H9 (cell line): ENCODE measurements around the gene DSTYK. TPM values are rescaled to one million over a fixed set of nuclear protein-coding genes. Genes with fewer than 3 reads are reported as not detected.

ENCODE experiments used
- DNase-seq: peaks from one replicate; pipeline ENCODE4 v3.0.0-alpha.2; 2017
- H2AFZ ChIP-seq: one replicate; pipeline ENCODE4 v1.6.1; 2013; ENCODE audit warnings: mild to moderate bottlenecking, low read length, control low read depth, moderate library complexity
- H2AK5ac ChIP-seq: 2 replicates; pipeline ENCODE4 v1.6.1; 2013; ENCODE audit warnings: low read length, control low read depth, mixed read lengths; ENCODE audit not compliant: insufficient read length
- H2BK120ac ChIP-seq: one replicate; pipeline ENCODE4 v1.6.1; 2013; ENCODE audit warnings: low read depth, mild to moderate bottlenecking, low read length, control low read depth, inconsistent platforms; ENCODE audit not compliant: poor library complexity, severe bottlenecking
- H2BK12ac ChIP-seq: 2 replicates; pipeline ENCODE4 v1.6.1; 2013; ENCODE audit warnings: low read length, control low read depth, mixed read lengths, low read depth; ENCODE audit not compliant: insufficient read length
- H2BK15ac ChIP-seq: 2 replicates; pipeline ENCODE4 v1.6.1; 2013; ENCODE audit warnings: low read depth, low read length, control low read depth
- H2BK20ac ChIP-seq: one replicate; pipeline ENCODE4 v1.6.1; 2013; ENCODE audit warnings: low read depth, mild to moderate bottlenecking, low read length, control low read depth, inconsistent platforms; ENCODE audit not compliant: poor library complexity, severe bottlenecking
- H2BK5ac ChIP-seq: 2 replicates; pipeline ENCODE4 v1.6.1; 2013; ENCODE audit warnings: low read length, control low read depth, mixed read lengths; ENCODE audit not compliant: insufficient read length
- H3K14ac ChIP-seq: 2 replicates; pipeline ENCODE4 v1.6.1; 2013; ENCODE audit warnings: low read length, control low read depth; ENCODE audit not compliant: insufficient read depth
- H3K18ac ChIP-seq: 2 replicates; pipeline ENCODE4 v1.6.1; 2013; ENCODE audit warnings: low read depth, mild to moderate bottlenecking, mixed read lengths, low read length, control low read depth; ENCODE audit not compliant: insufficient read length
- H3K23ac ChIP-seq: 2 replicates; pipeline ENCODE4 v1.6.1; 2013; ENCODE audit warnings: low read length, control low read depth, mixed read lengths, low read depth; ENCODE audit not compliant: insufficient read length
- H3K23me2 ChIP-seq: 2 replicates; pipeline ENCODE4 v1.6.1; 2013; ENCODE audit warnings: low read depth, mild to moderate bottlenecking, mixed read lengths, low read length, control low read depth; ENCODE audit not compliant: insufficient read length, poor library complexity, severe bottlenecking
- H3K27ac ChIP-seq: 2 replicates; pipeline ENCODE4 v1.5.1; 2013; ENCODE audit warnings: low read length, control low read depth, mixed read lengths, low read depth; ENCODE audit not compliant: insufficient read length
- H3K27me3 ChIP-seq: 2 replicates; pipeline ENCODE4 v1.6.1; 2013; ENCODE audit warnings: low read length, control low read depth, inconsistent platforms; ENCODE audit not compliant: insufficient read depth
- H3K4ac ChIP-seq: 2 replicates; pipeline ENCODE4 v1.6.1; 2013; ENCODE audit warnings: low read depth, mild to moderate bottlenecking, control low read depth, inconsistent platforms, low read length, moderate library complexity
- H3K4me1 ChIP-seq: 2 replicates; pipeline ENCODE4 v1.6.1; 2013; ENCODE audit warnings: low read length, control low read depth, inconsistent platforms; ENCODE audit not compliant: insufficient read depth
- H3K4me2 ChIP-seq: 2 replicates; pipeline ENCODE4 v1.6.1; 2013; ENCODE audit warnings: low read length, control low read depth, mixed read lengths; ENCODE audit not compliant: insufficient read length, insufficient read depth
- H3K56ac ChIP-seq: 2 replicates; pipeline ENCODE4 v1.6.1; 2013; ENCODE audit warnings: low read depth, mild to moderate bottlenecking, mixed read lengths, low read length, control low read depth; ENCODE audit not compliant: insufficient read length
- H3K79me1 ChIP-seq: 2 replicates; pipeline ENCODE4 v1.6.1; 2013; ENCODE audit warnings: low read depth, mild to moderate bottlenecking, moderate library complexity, low read length, control low read depth, inconsistent platforms; ENCODE audit not compliant: insufficient read depth, poor library complexity, severe bottlenecking
- H3K79me2 ChIP-seq: 2 replicates; pipeline ENCODE4 v1.6.1; 2013; ENCODE audit warnings: low read length, control low read depth, inconsistent platforms; ENCODE audit not compliant: insufficient read depth
- H3K9ac ChIP-seq: 2 replicates; pipeline ENCODE4 v1.6.1; 2013; ENCODE audit warnings: low read length, control low read depth, mixed read lengths; ENCODE audit not compliant: insufficient read length; ENCODE audit errors: extremely low read depth
- H3K9me3 ChIP-seq: one replicate; pipeline ENCODE4 v1.6.1; 2013; ENCODE audit warnings: low read depth, low read length, inconsistent platforms; ENCODE audit not compliant: control insufficient read depth
- H3T11ph ChIP-seq: one replicate; pipeline ENCODE4 v1.6.1; 2013; ENCODE audit warnings: mild to moderate bottlenecking, low read length, control low read depth, inconsistent platforms
- H4K20me1 ChIP-seq: one replicate; pipeline ENCODE4 v1.6.1; 2013; ENCODE audit not compliant: control insufficient read depth, insufficient read length, insufficient read depth
- H4K5ac ChIP-seq: 2 replicates; pipeline ENCODE4 v1.6.1; 2013; ENCODE audit warnings: low read depth, mild to moderate bottlenecking, mixed read lengths, low read length, control low read depth; ENCODE audit not compliant: insufficient read length
- H4K8ac ChIP-seq: replicated peaks from 2 replicates; pipeline ENCODE4 v1.6.1; 2013; ENCODE audit warnings: low read length, control low read depth, mixed read lengths, low read depth; ENCODE audit not compliant: insufficient read length
- H4K91ac ChIP-seq: 2 replicates; pipeline ENCODE4 v1.6.1; 2013; ENCODE audit warnings: low read depth, mild to moderate bottlenecking, moderate library complexity, mixed read lengths, low read length, control low read depth; ENCODE audit not compliant: insufficient read length
- H3K27ac Mint-ChIP-seq, 3 experiments: 2 replicates in 2 of 3; 3 replicates in 1 of 3; pipeline ENCODE4 v1.8.0; 2020 to 2021; ENCODE audit warnings: mixed read lengths in 3 of 3, mild to moderate bottlenecking in 1 of 3, moderate library complexity in 1 of 3
- H3K27me3 Mint-ChIP-seq: 2 replicates; pipeline ENCODE4 v1.8.0; 2021; ENCODE audit warnings: low read depth, mild to moderate bottlenecking, moderate library complexity, mixed read lengths
- H3K36me3 Mint-ChIP-seq, 3 experiments: 2 replicates in 2 of 3; 3 replicates in 1 of 3; pipeline ENCODE4 v1.8.0; 2020 to 2021; ENCODE audit warnings: low read depth in 3 of 3, mixed read lengths in 3 of 3; ENCODE audit not compliant: insufficient read depth in 1 of 3
- H3K4me1 Mint-ChIP-seq, 2 experiments: 2 replicates each; pipeline ENCODE4 v1.8.0; 2020; ENCODE audit warnings: mixed read lengths in 2 of 2
- H3K4me3 Mint-ChIP-seq, 2 experiments: 2 replicates in 1 of 2; 3 replicates in 1 of 2; pipeline ENCODE4 v1.8.0; 2020 to 2021; ENCODE audit warnings: mild to moderate bottlenecking in 2 of 2, mixed read lengths in 2 of 2, moderate library complexity in 1 of 2
- H3K9me3 Mint-ChIP-seq, 2 experiments: 2 replicates in 1 of 2; 3 replicates in 1 of 2; pipeline ENCODE4 v1.8.0; 2020; ENCODE audit warnings: mild to moderate bottlenecking in 2 of 2, mixed read lengths in 2 of 2, moderate library complexity in 1 of 2
- CTCF ChIP-seq: fragments of 200-600 bp; sonication (generic); conservative IDR thresholded peaks from 3 replicates; pipeline ENCODE4 v1.8.0; 2021; ENCODE audit warnings: antibody characterized with exemption, mild to moderate bottlenecking
- WGBS: extraction: QIAGEN DNeasy Blood & Tissue Kit; methylation state at CpG from one replicate; pipeline ENCODE4 v1.1.7; 2013; ENCODE audit warnings: missing lambda C conversion rate, low lambda C conversion rate, mixed read lengths; ENCODE audit not compliant: insufficient read length; ENCODE audit errors: extremely low coverage; 5-methylcytosine and 5-hydroxymethylcytosine counted together
- total RNA-seq: library from RNA; stranded (reverse); gene quantifications from 2 replicates; pipeline ENCODE4 v1.2.1, GENCODE V29; 2021

Gene DSTYK
- total RNA-seq, 1 experiment from 2014 or later: 8.5 TPM

DNA sequence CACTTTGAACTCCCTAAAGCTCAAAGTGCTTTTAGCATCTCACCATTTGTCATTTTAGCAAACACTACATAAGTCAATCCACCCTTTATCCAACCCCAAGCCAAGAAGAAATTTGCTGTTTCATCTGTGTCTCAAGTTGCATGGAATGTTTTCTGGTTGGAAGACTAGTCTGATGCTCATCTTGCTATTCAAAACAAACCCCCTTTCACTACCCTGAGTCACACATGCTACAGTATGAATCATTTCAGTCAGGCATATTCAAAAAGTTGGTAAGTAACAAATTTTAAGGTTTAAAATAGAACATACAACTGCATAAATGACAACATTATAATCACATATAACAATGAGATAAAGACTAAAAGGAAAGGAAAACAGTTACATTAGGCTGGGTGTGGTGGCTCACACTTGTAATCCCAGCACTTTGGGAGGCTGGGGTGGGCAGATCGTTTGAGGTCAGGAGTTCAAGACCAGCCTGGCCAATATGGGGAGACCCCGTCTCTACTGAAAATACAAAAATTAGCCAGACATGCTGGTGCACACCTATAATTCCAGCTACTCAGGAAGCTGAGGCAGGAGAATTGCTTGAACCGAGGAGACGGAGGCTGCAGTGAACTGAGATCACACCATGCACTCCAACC is 38.7 kb downstream of the DSTYK start:
- H2BK120ac ChIP-seq: no peak overlapping the region
- H3K4me3 Mint-ChIP-seq: no peak overlapping the region
- H3K4ac ChIP-seq: no peak overlapping the region
- no peak overlapping the region for H4K91ac ChIP-seq
- H3K27me3 Mint-ChIP-seq: no peaks in the 10 kb centered on the region
- no peaks in the 10 kb centered on the region for H3K23me2 ChIP-seq
- H3K4me1 ChIP-seq: no peaks in the 10 kb centered on the region
- no peaks in the 10 kb centered on the region for H3K9me3 ChIP-seq
- H3K79me2 ChIP-seq: no peaks in the 10 kb centered on the region
- no peaks in the 10 kb centered on the region for H3K27me3 ChIP-seq
- no peak overlapping the region for H3K18ac ChIP-seq
- peaks cover 4 to 5% of the 10 kb centered on the region in 2 experiments; a peak in 1 of 4 replicates for H3K4me1 Mint-ChIP-seq
- H2AFZ ChIP-seq: no peak overlapping the region
- H3K9me3 Mint-ChIP-seq: no peaks in the 10 kb centered on the region
- no peak overlapping the region for H2BK15ac ChIP-seq
- no peak overlapping the region for H2BK5ac ChIP-seq
- no peak overlapping the region for H3K14ac ChIP-seq
- no peak overlapping the region; a peak in 1 of 7 replicates for H3K27ac Mint-ChIP-seq
- H3K56ac ChIP-seq: no peak overlapping the region
- H4K20me1 ChIP-seq: no peaks in the 10 kb centered on the region
- H3K9ac ChIP-seq: no peak overlapping the region
- H2BK20ac ChIP-seq: no peak overlapping the region
- H2AK5ac ChIP-seq: no peak overlapping the region
- H3K23ac ChIP-seq: no peak overlapping the region
- no peak overlapping the region for H3K27ac ChIP-seq
- H4K8ac ChIP-seq: no peak overlapping the region
- H3K4me2 ChIP-seq: no peak overlapping the region
- no peak overlapping the region for H3T11ph ChIP-seq
- TF ChIP-seq CTCF: no peak
- no peak overlapping the region for H2BK12ac ChIP-seq
- H3K79me1 ChIP-seq: peaks cover 4% of the 10 kb centered on the region
- DNase-seq: no peak
- WGBS: no CpG with 5 or more reads among the region's 4 CpGs
- peaks cover 4 to 13% (median 11%) of the 10 kb centered on the region in 3 experiments; a peak in 5 of 7 replicates for H3K36me3 Mint-ChIP-seq
- H4K5ac ChIP-seq: no peak overlapping the region
